Endothelial cell (in vitro differentiated cells): ENCODE results near the gene REXO4. TPM values are rescaled to one million over a fixed set of nuclear protein-coding genes. Genes with fewer than 3 reads are reported as not detected.
"Not testable (repeated sequence)": the region's sequence is repeated elsewhere in the genome, so short reads cannot be mapped to it uniquely, and the experiment has no call there.

Experiments used
- DNase-seq: peaks from one replicate; pipeline ENCODE4 v3.0.0; 2021; ENCODE audit warnings: low spot score
- H3K27ac Mint-ChIP-seq: one replicate; pipeline ENCODE4 v1.8.0; 2021; ENCODE audit warnings: mixed read lengths, inconsistent platforms; ENCODE audit not compliant: unreplicated experiment
- H3K27me3 Mint-ChIP-seq: one replicate; pipeline ENCODE4 v1.8.0; 2021; ENCODE audit warnings: mild to moderate bottlenecking, moderate library complexity, mixed read lengths, inconsistent platforms; ENCODE audit not compliant: unreplicated experiment
- H3K36me3 Mint-ChIP-seq: one replicate; pipeline ENCODE4 v1.8.0; 2021; ENCODE audit warnings: mild to moderate bottlenecking, low read depth, mixed read lengths, inconsistent platforms; ENCODE audit not compliant: unreplicated experiment
- H3K4me1 Mint-ChIP-seq: one replicate; pipeline ENCODE4 v1.8.0; 2021; ENCODE audit warnings: mild to moderate bottlenecking, mixed read lengths, inconsistent platforms; ENCODE audit not compliant: unreplicated experiment
- H3K4me3 Mint-ChIP-seq: one replicate; pipeline ENCODE4 v1.8.0; 2021; ENCODE audit warnings: mild to moderate bottlenecking, mixed read lengths, inconsistent platforms; ENCODE audit not compliant: unreplicated experiment
- H3K9me3 Mint-ChIP-seq: one replicate; pipeline ENCODE4 v1.8.0; 2021; ENCODE audit warnings: mixed read lengths, inconsistent platforms; ENCODE audit not compliant: unreplicated experiment
- CTCF ChIP-seq: fragments of 200-600 bp; sonication (generic); IDR thresholded peaks from one replicate; pipeline ENCODE4 v1.5.0; 2021; ENCODE audit warnings: antibody characterized with exemption; ENCODE audit not compliant: unreplicated experiment
- total RNA-seq: library from RNA; stranded (reverse); fragmentation: NEBNext Ultra II Directional; extraction: Animal tissue kit (Norgen Biotek cat#: 25700); gene quantifications from one replicate; pipeline ENCODE4 v1.2.1, GENCODE V29; 2021; ENCODE audit not compliant: unreplicated experiment

REXO4 gene
- total RNA-seq, 1 donor from 2014 or later = 30.9 TPM

- Mint-ChIP-seq H3K4me3 (no peak overlapping the region), H3K27ac (no peak overlapping the region), H3K4me1 (no peaks in the 10 kb centered on the region), H3K9me3 (no peaks in the 10 kb centered on the region), H3K36me3 (no peaks in the 10 kb centered on the region), H3K27me3 (peaks cover 8% of the 10 kb centered on the region)
- TF ChIP-seq CTCF = peak; percentile 13
- DNase-seq = peak; percentile 65
These were observed 20.9 kb downstream of the REXO4 start for GRCh38 chr9:133396952-133397351.

DNA sequence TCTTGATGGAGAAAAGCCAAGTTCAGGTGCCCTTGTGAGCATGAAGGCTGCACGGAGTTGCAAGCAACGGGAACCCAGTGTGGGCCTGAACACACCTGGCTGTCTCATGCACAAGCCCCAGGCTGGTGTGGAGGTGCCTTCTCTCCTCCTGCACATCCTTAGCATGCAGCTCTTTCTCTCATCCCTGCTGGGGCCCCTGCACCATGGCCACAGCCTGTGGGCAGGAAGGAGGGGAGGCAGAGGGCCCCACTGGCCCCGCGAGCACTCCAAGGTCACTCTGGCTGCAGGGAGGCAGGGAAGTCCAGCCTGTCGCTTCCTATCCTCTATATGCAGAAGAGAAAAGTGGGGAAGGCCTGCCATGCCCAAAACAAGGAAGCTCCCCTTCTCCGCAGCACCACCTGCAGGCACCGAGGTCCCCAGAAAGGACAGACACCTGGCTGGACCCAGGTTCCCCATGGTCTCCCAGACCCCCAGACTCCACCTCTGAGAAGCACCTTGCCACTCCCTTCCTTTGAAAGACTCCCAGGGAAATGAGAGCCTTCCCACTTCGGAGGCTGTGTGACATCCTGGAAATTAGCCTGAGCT, 23.0 kb downstream of the REXO4 start:
- Mint-ChIP-seq H3K27ac (no peak overlapping the region), H3K36me3 (no peaks in the 10 kb centered on the region), H3K4me1 (no peaks in the 10 kb centered on the region), H3K27me3 (peaks cover 8% of the 10 kb centered on the region), H3K9me3 (no peaks in the 10 kb centered on the region), H3K4me3 (no peak overlapping the region)
- no peak for TF ChIP-seq CTCF
- no peak for DNase-seq

- no peak for DNase-seq
- Mint-ChIP-seq H3K4me3 (no peak overlapping the region), H3K4me1 (no peaks in the 10 kb centered on the region), H3K27ac (no peak overlapping the region), H3K36me3 (no peaks in the 10 kb centered on the region), H3K27me3 (peaks cover 8% of the 10 kb centered on the region), H3K9me3 (no peaks in the 10 kb centered on the region)
- TF ChIP-seq CTCF = no peak
These were observed 24.4 kb downstream of the REXO4 start for GRCh38 chr9:133393399-133393798.

DNA sequence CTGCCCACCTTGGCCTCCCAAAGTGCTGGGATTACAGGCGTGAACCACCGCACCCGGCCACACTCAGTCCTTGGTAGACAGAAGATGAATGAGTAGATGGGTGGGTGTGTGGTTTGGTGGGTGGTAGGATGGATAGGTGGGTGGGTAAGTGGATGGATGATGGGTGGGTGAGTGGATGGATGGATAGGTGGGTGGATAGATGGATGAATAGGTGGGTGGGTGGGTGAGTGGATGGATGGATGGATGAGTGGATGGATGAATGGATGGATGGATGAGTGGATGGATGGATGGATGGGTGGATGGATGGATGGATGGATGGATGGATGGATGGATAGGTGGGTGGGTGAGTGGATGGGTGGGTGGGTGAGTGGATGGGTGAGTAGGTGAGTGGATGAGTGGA, 25.5 kb downstream of the REXO4 start:
- H3K27ac Mint-ChIP-seq, H3K27me3 Mint-ChIP-seq, H3K4me1 Mint-ChIP-seq, DNase-seq, H3K9me3 Mint-ChIP-seq, H3K36me3 Mint-ChIP-seq, H3K4me3 Mint-ChIP-seq: not testable (repeated sequence)

DNA sequence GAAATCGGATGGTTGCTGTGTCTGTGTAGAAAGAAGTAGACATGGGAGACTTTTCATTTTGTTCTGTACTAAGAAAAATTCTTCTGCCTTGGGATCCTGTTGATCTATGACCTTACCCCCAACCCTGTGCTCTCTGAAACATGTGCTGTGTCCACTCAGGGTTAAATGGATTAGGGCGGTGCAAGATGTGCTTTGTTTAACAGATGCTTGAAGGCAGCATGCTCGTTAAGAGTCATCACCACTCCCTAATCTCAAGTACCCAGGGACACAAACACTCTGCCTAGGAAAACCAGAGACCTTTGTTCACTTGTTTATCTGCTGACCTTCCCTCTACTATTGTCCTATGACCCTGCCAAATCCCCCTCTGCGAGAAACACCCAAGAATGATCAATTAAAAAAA, 26.4 kb downstream of the REXO4 start:
- H3K36me3 Mint-ChIP-seq, H3K9me3 Mint-ChIP-seq, H3K4me1 Mint-ChIP-seq, DNase-seq, H3K4me3 Mint-ChIP-seq, H3K27ac Mint-ChIP-seq: not testable (repeated sequence)
- H3K27me3 Mint-ChIP-seq = peaks cover 10% of the 10 kb centered on the region

GRCh38 chr9:133390713-133391112, 27.1 kb downstream of the REXO4 start:
- Mint-ChIP-seq H3K27me3 (peaks cover 5% of the 10 kb centered on the region), H3K36me3 (no peaks in the 10 kb centered on the region), H3K4me1 (no peaks in the 10 kb centered on the region), H3K9me3 (no peaks in the 10 kb centered on the region), H3K4me3 (no peak overlapping the region), H3K27ac (no peak overlapping the region)
- TF ChIP-seq CTCF = no peak
- DNase-seq = no peak
